ENCODE results near the gene TOLLIP. TPM values are rescaled to one million over a fixed set of nuclear protein-coding genes. Genes with fewer than 3 reads are reported as not detected.

The TOLLIP gene
- total and polyA plus RNA-seq, 2 of the 8 experiments (the other 6 are each of a cell fraction or from before 2014, with no cell fraction given) = 23.7 to 34.7 TPM

DNA sequence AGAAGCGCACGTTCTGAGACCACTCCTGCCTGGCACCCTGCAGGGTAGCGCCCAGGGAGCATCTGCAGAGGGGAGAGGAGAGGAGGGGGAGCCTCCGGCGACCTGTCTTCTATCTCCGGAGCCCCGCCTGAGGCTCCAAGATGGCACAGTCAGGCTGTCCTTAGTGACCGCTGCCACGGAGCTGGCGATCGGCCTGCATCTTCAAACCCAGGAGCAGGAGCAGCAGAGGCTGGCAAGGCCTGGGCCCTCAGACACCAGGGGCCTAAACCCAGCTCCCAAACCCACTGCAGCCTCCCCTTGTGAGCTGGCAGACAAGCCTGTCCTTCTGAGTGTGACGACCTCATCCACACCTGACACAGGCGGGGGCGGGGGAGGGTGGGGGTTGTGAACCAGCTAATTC, 34.9 kb downstream of the TOLLIP start:
- Histone ChIP-seq H3K79me1 (ENCODE audit: low read depth, low read length) (0 out of 2 replicates have a peak, but pooled peaks cover 6% of the 10 kb centered on the region), H4K91ac (replicated peaks; ENCODE audit: insufficient read length, low read length) (no peak overlapping the region), H2BK120ac (replicated peaks; ENCODE audit: low read depth, low read length) (no peak overlapping the region), H3K9me3 (ENCODE audit: insufficient read depth in 2 of 2, low read depth in 1 of 2, low read length in 1 of 2) (no peaks in the 10 kb centered on the region; a peak in 1 of 4 replicates), H2BK12ac (ENCODE audit: low read depth, low read length) (no peak overlapping the region), H2AFZ (ENCODE audit: low read length) (no peak overlapping the region), H3K4me3 (ENCODE audit: extremely low read depth in 1 of 4, insufficient read depth in 2 of 4, low read depth in 3 of 4, low read length in 4 of 4) (no peak overlapping the region), H3K4me1 (replicated peaks in 1 of 4; ENCODE audit: control insufficient read depth in 3 of 4, insufficient read depth in 4 of 4, low read length in 3 of 4) (no peaks in the 10 kb centered on the region), H3K4me2 (ENCODE audit: insufficient read depth in 1 of 2, low read depth in 2 of 2, low read length in 2 of 2) (no peak overlapping the region), H2BK20ac (ENCODE audit: low read length) (no peak overlapping the region), H4K8ac (ENCODE audit: extremely low read depth, insufficient read depth, low read length) (no peak overlapping the region), H3K14ac (ENCODE audit: insufficient read length) (no peak overlapping the region), H3K18ac (ENCODE audit: extremely low read depth, low read length) (no peak overlapping the region), H3K27ac (ENCODE audit: low read depth, low read length) (no peak overlapping the region), H2BK5ac (ENCODE audit: low read depth, low read length) (no peak overlapping the region), H3K23ac (ENCODE audit: insufficient read length) (no peak overlapping the region), H3K23me2 (ENCODE audit: low read depth, low read length) (no peaks in the 10 kb centered on the region), H4K5ac (ENCODE audit: insufficient read length, low read depth, low read length) (no peak overlapping the region), H4K20me1 (replicated peaks in 1 of 2; ENCODE audit: control insufficient read depth in 1 of 2, insufficient read depth in 2 of 2, low read length in 2 of 2) (peaks cover 0 to 7% of the 10 kb centered on the region in 2 experiments), H3K4ac (replicated peaks; ENCODE audit: insufficient read length, low read depth, low read length) (no peak overlapping the region), H3K36me3 (ENCODE audit: control insufficient read depth in 2 of 4, insufficient read depth in 4 of 4, low read length in 3 of 4) (peaks cover 2 to 14% (median 9%) of the 10 kb centered on the region in 4 experiments; a peak in 6 of 8 replicates), H3K9ac (replicated peaks in 1 of 4; ENCODE audit: extremely low read depth in 1 of 4, low read depth in 3 of 4, low read length in 3 of 4) (no peak overlapping the region), H2AK5ac (ENCODE audit: low read depth, low read length) (no peak overlapping the region), H2BK15ac (ENCODE audit: low read length) (no peak overlapping the region), H3K56ac (replicated peaks; ENCODE audit: insufficient read length, low read depth, low read length) (no peak overlapping the region), H3K79me2 (ENCODE audit: control insufficient read depth in 1 of 2, insufficient read depth in 2 of 2, low read length in 2 of 2) (no peaks in the 10 kb centered on the region), H3K27me3 (replicated peaks in 1 of 4; ENCODE audit: control insufficient read depth in 3 of 4, extremely low read depth in 1 of 4, insufficient read depth in 3 of 4, low read length in 3 of 4) (no peaks in the 10 kb centered on the region)
- TF ChIP-seq TCF12 (IDR thresholded peaks at IDR 0.05; ENCODE audit: low read depth, low read length) = no peak
- TF ChIP-seq, protein P1, sequence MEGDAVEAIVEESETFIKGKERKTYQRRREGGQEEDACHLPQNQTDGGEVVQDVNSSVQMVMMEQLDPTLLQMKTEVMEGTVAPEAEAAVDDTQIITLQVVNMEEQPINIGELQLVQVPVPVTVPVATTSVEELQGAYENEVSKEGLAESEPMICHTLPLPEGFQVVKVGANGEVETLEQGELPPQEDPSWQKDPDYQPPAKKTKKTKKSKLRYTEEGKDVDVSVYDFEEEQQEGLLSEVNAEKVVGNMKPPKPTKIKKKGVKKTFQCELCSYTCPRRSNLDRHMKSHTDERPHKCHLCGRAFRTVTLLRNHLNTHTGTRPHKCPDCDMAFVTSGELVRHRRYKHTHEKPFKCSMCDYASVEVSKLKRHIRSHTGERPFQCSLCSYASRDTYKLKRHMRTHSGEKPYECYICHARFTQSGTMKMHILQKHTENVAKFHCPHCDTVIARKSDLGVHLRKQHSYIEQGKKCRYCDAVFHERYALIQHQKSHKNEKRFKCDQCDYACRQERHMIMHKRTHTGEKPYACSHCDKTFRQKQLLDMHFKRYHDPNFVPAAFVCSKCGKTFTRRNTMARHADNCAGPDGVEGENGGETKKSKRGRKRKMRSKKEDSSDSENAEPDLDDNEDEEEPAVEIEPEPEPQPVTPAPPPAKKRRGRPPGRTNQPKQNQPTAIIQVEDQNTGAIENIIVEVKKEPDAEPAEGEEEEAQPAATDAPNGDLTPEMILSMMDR (IDR thresholded peaks at IDR 0.05; ENCODE audit: control extremely low read depth in 1 of 3, insufficient read depth in 1 of 3, low read depth in 1 of 3, low read length in 3 of 3) = no peak
- no peak for TF ChIP-seq TAF7 (optimal IDR thresholded peaks at IDR 0.05; ENCODE audit: borderline replicate concordance, low read depth, low read length)
- no peak for DNase-seq (ENCODE audit: low read depth in 1 of 2, low spot score in 2 of 2)
- POLR2A ChIA-PET (ENCODE audit: partially characterized antibody) = no interaction called here
- WGBS, 2 experiments (ENCODE audit: extremely low coverage in 1 of 2, insufficient coverage in 1 of 2, insufficient read length in 1 of 2, insufficient replicate concordance in 2 of 2, low coverage in 1 of 2, low lambda C conversion rate in 2 of 2, missing lambda C conversion rate in 1 of 2) = 84% methylated on average over 14 of the region's 14 CpGs; no CpG with 5 or more reads in 1 of the 2 experiments
- no peak for FAIRE-seq
- CTCF ChIA-PET (ENCODE audit: partially characterized antibody) = interaction anchor here (0.6 kb wide), 1 partner anchor 112 kb away, joined by 3 read pairs; no protein-coding TSS in a partner anchor
